Measurements from ENCODE around the gene SYP.

Gene SYP

GRCh38 chrX:49199906-49200771 lies at the start of gene SYP:
Gene SYP, minus strand, starts transcription at chrX:49200193. Its CDS starts 7 bp downstream, at chrX:49200186.
- DNase-seq (ENCODE audit: low read depth), result no peak

- DNase-seq (ENCODE audit: low read depth), result no peak
Measured at GRCh38 chrX:49249616-49250015, 49.6 kb upstream of the SYP start.

- DNase-seq (ENCODE audit: low read depth), result no peak
Measured at GRCh38 chrX:49249071-49249470, 49.1 kb upstream of the SYP start.

GRCh38 chrX:49247916-49248811 lies 48.2 kb upstream of the SYP start:
- DNase-seq (ENCODE audit: low read depth), result no peak

- no peak for DNase-seq (ENCODE audit: low read depth)
Measured at GRCh38 chrX:49247346-49247745, 47.4 kb upstream of the SYP start.

GRCh38 chrX:49246541-49246940 lies 46.5 kb upstream of the SYP start:
- DNase-seq (ENCODE audit: low read depth), result no peak

GRCh38 chrX:49244207-49244606 lies 44.2 kb upstream of the SYP start:
- DNase-seq (ENCODE audit: low read depth), result no peak

- no peak for DNase-seq (ENCODE audit: low read depth)
Measured at GRCh38 chrX:49243166-49243565, 43.2 kb upstream of the SYP start.

GRCh38 chrX:49242545-49243066 lies 42.6 kb upstream of the SYP start:
- DNase-seq (ENCODE audit: low read depth), result no peak

GRCh38 chrX:49238735-49239134 lies 38.7 kb upstream of the SYP start:
- no peak for DNase-seq (ENCODE audit: low read depth)

GRCh38 chrX:49237060-49237459 lies 37.1 kb upstream of the SYP start:
- DNase-seq (ENCODE audit: low read depth), result no peak

GRCh38 chrX:49233887-49234555 lies 34.0 kb upstream of the SYP start:
- no peak for DNase-seq (ENCODE audit: low read depth)

GRCh38 chrX:49233176-49233575 lies 33.2 kb upstream of the SYP start, which contains the start of gene CACNA1F:
Gene CACNA1F, minus strand, starts transcription at chrX:49233340. Its CDS starts 31 bp downstream, at chrX:49233309.
- no peak for DNase-seq (ENCODE audit: low read depth)

GRCh38 chrX:49232525-49232924 lies 32.5 kb upstream of the SYP start:
- DNase-seq (ENCODE audit: low read depth), result no peak

- no peak for DNase-seq (ENCODE audit: low read depth)
Measured at GRCh38 chrX:49231333-49232000, 31.5 kb upstream of the SYP start.

- DNase-seq (ENCODE audit: low read depth), result no peak
Measured at GRCh38 chrX:49230500-49231232, 30.7 kb upstream of the SYP start.

GRCh38 chrX:49228185-49228584 lies 28.2 kb upstream of the SYP start:
- no peak for DNase-seq (ENCODE audit: low read depth)

GRCh38 chrX:49227726-49228125 lies 27.7 kb upstream of the SYP start:
- DNase-seq (ENCODE audit: low read depth), result no peak

- DNase-seq (ENCODE audit: low read depth), result no peak
Measured at GRCh38 chrX:49226946-49227345, 27.0 kb upstream of the SYP start.

GRCh38 chrX:49225858-49226257 lies 25.9 kb upstream of the SYP start:
- DNase-seq (ENCODE audit: low read depth), result no peak

- no peak for DNase-seq (ENCODE audit: low read depth)
Measured at GRCh38 chrX:49221868-49222267, 21.9 kb upstream of the SYP start.

All from GM04503 (cell line).